LNCaP clone FGC (cell line): ENCODE measurements around the gene HIGD2A.

Experiments used
- DNase-seq: peaks from one replicate; pipeline ENCODE4 v3.0.0-alpha.2; 2011; ENCODE audit warnings: low read depth
- H3K4me3 ChIP-seq: 2 replicates; pipeline ENCODE4 v1.5.1; 2011; ENCODE audit warnings: mild to moderate bottlenecking, low read depth, low read length, control low read depth
- TF ChIP-seq, protein P1 (sequence below): IDR thresholded peaks from 2 replicates; pipeline ENCODE4 v1.5.1; 2012; ENCODE audit warnings: mild to moderate bottlenecking; ENCODE audit not compliant: control insufficient read depth, insufficient read depth; ENCODE audit errors: extremely low read depth

The HIGD2A gene

DNA sequence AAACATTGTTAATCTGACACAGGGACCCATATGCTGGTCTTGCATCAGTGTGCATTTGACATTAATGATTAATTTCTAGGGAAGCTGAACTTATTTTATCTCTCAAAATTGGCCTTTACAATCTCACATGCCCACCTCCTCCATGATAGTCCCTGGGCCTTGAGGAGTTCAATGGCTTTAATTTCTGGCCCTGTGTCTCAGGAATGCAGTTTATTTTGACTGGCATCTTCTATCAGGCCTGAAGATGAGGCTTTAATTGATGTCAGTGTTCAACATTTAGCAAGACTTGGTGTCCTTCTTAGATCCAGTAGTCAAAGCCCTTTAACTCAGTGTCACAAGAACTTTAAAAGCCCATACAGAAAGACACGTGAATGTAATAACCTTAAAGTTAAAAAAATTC is 38.3 kb downstream of the HIGD2A start:
- TF ChIP-seq, protein P1, sequence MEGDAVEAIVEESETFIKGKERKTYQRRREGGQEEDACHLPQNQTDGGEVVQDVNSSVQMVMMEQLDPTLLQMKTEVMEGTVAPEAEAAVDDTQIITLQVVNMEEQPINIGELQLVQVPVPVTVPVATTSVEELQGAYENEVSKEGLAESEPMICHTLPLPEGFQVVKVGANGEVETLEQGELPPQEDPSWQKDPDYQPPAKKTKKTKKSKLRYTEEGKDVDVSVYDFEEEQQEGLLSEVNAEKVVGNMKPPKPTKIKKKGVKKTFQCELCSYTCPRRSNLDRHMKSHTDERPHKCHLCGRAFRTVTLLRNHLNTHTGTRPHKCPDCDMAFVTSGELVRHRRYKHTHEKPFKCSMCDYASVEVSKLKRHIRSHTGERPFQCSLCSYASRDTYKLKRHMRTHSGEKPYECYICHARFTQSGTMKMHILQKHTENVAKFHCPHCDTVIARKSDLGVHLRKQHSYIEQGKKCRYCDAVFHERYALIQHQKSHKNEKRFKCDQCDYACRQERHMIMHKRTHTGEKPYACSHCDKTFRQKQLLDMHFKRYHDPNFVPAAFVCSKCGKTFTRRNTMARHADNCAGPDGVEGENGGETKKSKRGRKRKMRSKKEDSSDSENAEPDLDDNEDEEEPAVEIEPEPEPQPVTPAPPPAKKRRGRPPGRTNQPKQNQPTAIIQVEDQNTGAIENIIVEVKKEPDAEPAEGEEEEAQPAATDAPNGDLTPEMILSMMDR, result no peak
- DNase-seq, result no peak
- H3K4me3 ChIP-seq, result no peak overlapping the region

DNA sequence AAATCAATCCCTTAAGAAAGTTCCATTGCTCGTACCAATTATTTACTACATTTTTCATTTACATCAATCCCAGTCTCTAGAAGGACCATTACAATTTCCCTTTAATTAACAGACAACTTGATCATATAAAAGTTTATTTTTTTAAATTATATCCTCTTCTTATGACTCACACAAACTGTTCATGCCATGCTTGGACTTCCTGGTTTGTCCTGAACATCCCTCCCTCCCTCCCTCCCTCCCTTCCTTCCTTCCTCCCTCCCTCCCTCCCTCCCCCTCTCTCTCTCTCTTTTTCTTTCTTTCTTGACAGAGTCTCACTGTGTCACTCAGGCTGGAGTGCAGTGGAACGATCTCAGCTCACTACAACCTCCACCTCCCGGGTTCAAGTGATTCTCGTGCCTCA is 39.4 kb downstream of the HIGD2A start:
- no peak for DNase-seq
- TF ChIP-seq, protein P1, result no peak
- no peak overlapping the region for H3K4me3 ChIP-seq

DNA sequence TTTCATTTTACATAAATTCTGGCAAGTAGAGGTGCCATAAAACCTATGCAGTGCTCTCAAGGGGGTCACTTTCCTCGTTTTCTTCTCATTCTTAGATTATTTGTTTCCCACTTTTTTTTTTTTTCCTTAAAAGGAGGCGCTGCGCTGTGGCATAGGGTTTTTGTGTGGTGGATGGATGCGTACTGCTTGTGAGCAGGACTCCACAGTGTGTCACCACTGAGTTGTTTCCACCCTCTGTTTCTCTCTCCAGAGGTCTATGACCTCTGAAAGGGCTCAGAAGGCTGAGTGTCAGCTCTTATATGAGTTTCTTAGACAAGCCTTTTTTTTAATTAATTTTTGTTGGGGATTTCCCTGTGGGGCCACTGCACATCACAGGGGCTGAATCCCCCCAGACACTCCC is 41.4 kb downstream of the HIGD2A start:
- TF ChIP-seq, protein P1, result no peak
- no peak for DNase-seq
- no peak overlapping the region for H3K4me3 ChIP-seq

DNA sequence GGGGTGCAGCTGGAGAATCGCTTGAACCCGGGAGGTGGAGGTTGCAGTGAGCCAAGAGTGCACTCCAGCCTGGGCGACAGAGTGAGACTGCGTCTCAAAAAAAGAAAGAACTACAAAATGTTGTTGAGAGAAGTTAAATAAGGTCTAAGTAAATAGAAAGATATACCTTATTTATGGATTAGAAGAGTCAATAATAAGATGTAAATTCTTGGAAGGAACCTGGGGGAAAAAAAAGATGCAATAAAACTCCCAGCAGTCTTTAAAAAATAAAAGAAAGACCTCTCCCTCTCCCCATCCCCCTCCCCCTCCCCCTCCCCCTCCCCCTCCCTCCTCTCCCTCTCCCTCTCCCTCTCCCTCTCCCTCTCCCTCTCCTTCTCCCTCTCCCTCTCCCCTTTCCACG is 44.2 kb downstream of the HIGD2A start:
- no peak overlapping the region for H3K4me3 ChIP-seq
- TF ChIP-seq, protein P1, result no peak
- no peak for DNase-seq

DNA sequence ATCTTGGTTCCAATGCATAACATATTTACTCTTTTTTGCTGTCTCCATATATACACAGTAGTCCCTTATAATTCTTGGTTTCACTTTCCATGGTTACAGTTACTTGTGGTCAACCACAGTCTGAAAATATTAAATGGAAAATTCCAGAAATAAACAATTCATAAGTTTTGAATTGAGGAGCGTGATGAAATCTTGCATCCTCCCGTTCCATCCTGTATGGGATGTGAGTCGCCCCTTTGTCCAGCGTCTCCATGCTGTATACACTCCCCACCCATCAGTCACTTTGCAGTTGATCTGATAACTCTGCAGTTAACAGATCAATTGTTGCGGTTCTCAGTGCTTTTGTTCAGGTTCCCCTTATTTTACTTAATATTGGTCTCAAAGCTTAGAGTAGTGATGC is 48.1 kb downstream of the HIGD2A start:
- H3K4me3 ChIP-seq, result no peak overlapping the region
- TF ChIP-seq, protein P1, result no peak
- no peak for DNase-seq

DNA sequence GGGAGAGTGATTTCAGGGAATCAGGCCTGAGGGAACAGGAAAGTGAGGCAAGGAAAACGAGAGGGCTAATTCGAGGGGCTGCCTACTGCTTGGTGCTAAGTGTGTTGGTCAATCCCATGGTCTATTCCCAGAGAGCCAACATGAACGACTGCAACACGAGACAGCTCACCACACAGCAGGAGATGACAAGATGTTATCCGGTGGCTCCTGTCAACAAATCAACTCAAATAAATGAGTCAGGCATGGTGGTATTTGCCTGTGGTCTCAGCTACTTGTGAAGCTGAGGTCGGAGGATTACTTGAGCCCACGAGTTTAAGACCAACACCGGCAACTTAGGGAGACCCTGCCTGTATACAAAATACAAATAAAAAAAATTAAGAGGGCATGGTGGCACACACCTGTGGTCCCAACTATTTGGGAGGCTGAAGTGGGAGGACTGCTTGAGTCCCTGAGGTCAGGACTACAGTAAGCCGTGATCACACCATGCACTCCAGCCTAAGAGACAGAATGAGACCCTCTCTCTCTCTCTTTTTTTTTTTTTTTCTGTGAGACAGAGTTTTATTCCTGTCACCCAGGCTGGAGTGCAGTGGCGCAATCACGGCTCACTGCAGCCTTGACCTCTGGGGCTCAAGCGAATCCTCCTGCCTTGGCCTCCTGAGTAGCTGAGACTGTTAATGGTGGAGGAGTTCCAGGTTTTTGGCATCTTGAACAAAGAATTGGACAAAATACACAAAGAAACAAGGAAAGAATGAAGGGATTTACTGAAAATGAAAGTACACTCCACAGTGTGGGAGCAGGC is 50.6 kb downstream of the HIGD2A start:
- TF ChIP-seq, protein P1, result no peak
- no peak for DNase-seq
- H3K4me3 ChIP-seq, result no peak overlapping the region
